ENCODE data around the gene PRKAR1B. TPM values are rescaled to one million over a fixed set of nuclear protein-coding genes. Genes with fewer than 3 reads are reported as not detected.

The PRKAR1B gene
- total and polyA plus RNA-seq, 8 donors, result 16.3 to 43.5 (median 37.6) TPM

GRCh38 chr7:620885-621284 is 106.2 kb downstream of the PRKAR1B start:
- peak overlapping the region in 1 of 2 donors; percentile 53 for H3K27ac ChIP-seq
- H3K27me3 ChIP-seq, result no peaks in the 10 kb centered on the region
- DNase-seq (no peak), ATAC-seq (no peak)
- no peak overlapping the region for H3K4me3 ChIP-seq
- no peaks in the 10 kb centered on the region for H3K36me3 ChIP-seq
- TF ChIP-seq CTCF (IDR thresholded peaks at IDR 0.05), result no peak
- H3K4me1 ChIP-seq, result peaks cover 8 to 24% of the 10 kb centered on the region in 2 donors
- H3K9me3 ChIP-seq, result peaks cover 0 to 36% of the 10 kb centered on the region in 2 donors
- intact Hi-C loops (cut with DNase I), result no loop called here

DNA sequence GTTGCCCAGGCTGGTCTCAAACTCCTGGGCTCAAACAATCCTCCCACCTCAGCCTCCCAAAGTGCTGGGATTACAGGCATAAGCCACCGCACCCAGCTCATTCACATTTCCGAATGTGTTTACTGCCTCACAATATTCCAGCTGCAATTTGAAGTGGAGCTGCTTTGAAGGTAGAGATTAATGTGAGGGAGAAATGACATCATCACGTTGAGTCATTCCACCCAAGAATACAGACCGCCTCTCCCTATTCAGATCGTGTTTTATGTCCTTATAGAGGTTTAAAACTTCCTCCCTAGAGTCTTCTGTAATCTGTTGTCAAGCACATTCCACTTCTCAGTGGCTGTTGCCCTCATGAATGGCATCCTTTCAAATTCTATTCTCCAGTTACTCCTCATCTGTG is 107.0 kb downstream of the PRKAR1B start:
- no peak for TF ChIP-seq CTCF (IDR thresholded peaks at IDR 0.05)
- H3K4me3 ChIP-seq, result no peak overlapping the region
- intact Hi-C loops (cut with DNase I), result no loop called here
- DNase-seq (no peak), ATAC-seq (peak; percentile 24)
- H3K9me3 ChIP-seq, result peaks cover 0 to 30% of the 10 kb centered on the region in 2 donors
- H3K4me1 ChIP-seq, result peaks cover 8 to 24% of the 10 kb centered on the region in 2 donors
- H3K27me3 ChIP-seq, result no peaks in the 10 kb centered on the region
- peak overlapping the region in 1 of 2 donors; percentile 76 for H3K27ac ChIP-seq
- no peaks in the 10 kb centered on the region for H3K36me3 ChIP-seq

- peak overlapping the region in 1 of 2 donors; percentile 76 for H3K27ac ChIP-seq
- intact Hi-C loops (cut with DNase I), result no loop called here
Observed at GRCh38 chr7:619368-619840, 107.7 kb downstream of the PRKAR1B start.

DNA sequence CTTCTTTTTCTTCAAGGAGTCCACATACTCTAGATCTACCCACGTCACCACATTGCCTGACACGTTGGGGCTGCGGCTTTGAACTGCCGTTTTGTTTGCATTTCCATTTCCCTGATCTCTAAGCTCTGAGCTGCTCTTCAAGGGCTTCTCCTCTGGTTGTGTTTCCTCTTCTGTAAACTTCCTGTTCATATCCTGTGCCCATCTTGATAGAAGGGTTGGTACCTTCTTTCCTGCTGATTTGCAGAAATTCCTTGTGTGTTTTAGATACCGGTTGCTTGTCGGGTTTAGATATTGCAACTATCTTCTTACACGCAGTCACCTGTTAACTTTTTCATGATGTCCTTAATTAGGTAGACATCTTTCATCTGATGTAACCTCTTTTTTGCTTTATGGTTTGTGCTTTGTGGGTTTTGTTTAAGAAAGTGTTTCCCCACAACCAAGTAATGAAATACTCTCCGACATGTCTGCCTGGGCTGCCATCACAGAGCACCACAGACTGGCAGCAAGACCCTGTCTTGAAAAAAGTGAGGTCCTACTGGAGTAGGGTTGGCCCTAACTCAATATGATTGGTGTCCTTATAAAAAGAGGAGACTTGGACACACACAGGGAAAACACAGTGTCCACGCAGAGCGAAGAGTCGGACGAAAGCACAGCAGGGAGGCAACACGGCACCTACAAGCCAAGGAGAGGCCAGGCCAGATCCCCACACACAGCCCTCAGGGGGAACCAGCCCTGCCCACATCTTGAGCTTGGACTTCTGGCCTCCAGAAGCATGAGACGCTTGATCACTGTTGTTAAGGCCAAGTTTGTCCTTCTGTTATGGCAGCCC is 108.3 kb downstream of the PRKAR1B start:
- peak overlapping the region in 1 of 2 donors; percentile 76 for H3K27ac ChIP-seq

More at GRCh38 chr7:619368-619840, 107.7 kb downstream of the PRKAR1B start:
- ATAC-seq (no peak), DNase-seq (peak in 1 of 4 donors; percentile 31)
- no peaks in the 10 kb centered on the region for H3K27me3 ChIP-seq
- H3K36me3 ChIP-seq, result no peaks in the 10 kb centered on the region
- H3K4me1 ChIP-seq, result peaks cover 8 to 24% of the 10 kb centered on the region in 2 donors
- no peak for TF ChIP-seq CTCF (IDR thresholded peaks at IDR 0.05)
- H3K4me3 ChIP-seq, result no peak overlapping the region
- peaks cover 0 to 24% of the 10 kb centered on the region in 2 donors for H3K9me3 ChIP-seq

More for the DNA sequence above, 108.3 kb downstream of the PRKAR1B start:
- no peaks in the 10 kb centered on the region for H3K36me3 ChIP-seq
- H3K9me3 ChIP-seq, result peaks cover 0 to 24% of the 10 kb centered on the region in 2 donors
- DNase-seq, result peak in 2 of 4 donors; percentile 45 to 57
- H3K4me3 ChIP-seq, result no peak overlapping the region
- intact Hi-C loops (cut with DNase I), result no loop called here
- H3K4me1 ChIP-seq, result peaks cover 8 to 24% of the 10 kb centered on the region in 2 donors
- H3K27me3 ChIP-seq, result no peaks in the 10 kb centered on the region
- no peak for TF ChIP-seq CTCF (IDR thresholded peaks at IDR 0.05)
- peak; percentile 76 for ATAC-seq
